Stimulated activated CD8-positive, alpha-beta memory T cell treated with anti-CD3 and anti-CD28 coated beads, Interleukin-7, amount 100 ng/mL, for 48 hours (primary cell): ENCODE data around the gene CLIC3.

Source experiments
- DNase-seq, 2 donors: peaks; one replicate each; pipeline ENCODE4 v3.0.0-alpha.2; 2020; ENCODE audit warnings: low read depth in 1 of 2; ENCODE audit errors: extremely low read depth in 1 of 2

CLIC3 gene

GRCh38 chr9:136983656-136984314 lies 12.6 kb downstream of the CLIC3 start:
- no peak for DNase-seq

GRCh38 chr9:136983167-136983566 lies 13.2 kb downstream of the CLIC3 start:
- DNase-seq: no peak

GRCh38 chr9:136982232-136983051 lies 13.9 kb downstream of the CLIC3 start, which contains the start of gene LCNL1:
TSS of gene LCNL1 (plus strand) at chr9:136982993. CDS start at chr9:136983587, 594 bp downstream.
- no peak for DNase-seq

- no peak for DNase-seq
Observed at GRCh38 chr9:136981588-136982231, 14.7 kb downstream of the CLIC3 start.

GRCh38 chr9:136980669-136981478 lies 15.5 kb downstream of the CLIC3 start:
- no peak for DNase-seq

GRCh38 chr9:136979769-136980587 lies 16.4 kb downstream of the CLIC3 start:
- no peak for DNase-seq

- no peak for DNase-seq
Observed at GRCh38 chr9:136978865-136979544, 17.4 kb downstream of the CLIC3 start.

GRCh38 chr9:136978073-136978864 lies 18.1 kb downstream of the CLIC3 start:
- DNase-seq: peak in 1 of 2 donors; percentile 54

GRCh38 chr9:136977649-136978072 lies 18.7 kb downstream of the CLIC3 start:
- DNase-seq: no peak

- no peak for DNase-seq
Observed at GRCh38 chr9:136977223-136977622, 19.1 kb downstream of the CLIC3 start, which contains the start of gene PTGDS. TSS of gene PTGDS (plus strand) at chr9:136977504. CDS start at chr9:136977579, 75 bp downstream.

- DNase-seq: no peak
Observed at GRCh38 chr9:136975644-136976043, 20.7 kb downstream of the CLIC3 start.

GRCh38 chr9:136974817-136975535 lies 21.4 kb downstream of the CLIC3 start:
- DNase-seq: no peak

GRCh38 chr9:136973618-136974617 lies 22.4 kb downstream of the CLIC3 start:
- no peak for DNase-seq

GRCh38 chr9:136972743-136973142 lies 23.6 kb downstream of the CLIC3 start:
- no peak for DNase-seq

- no peak for DNase-seq
Observed at GRCh38 chr9:136972335-136972734, 24.0 kb downstream of the CLIC3 start.

- DNase-seq: no peak
Observed at GRCh38 chr9:136971746-136972145, 24.6 kb downstream of the CLIC3 start.

GRCh38 chr9:136970361-136970760 lies 26.0 kb downstream of the CLIC3 start:
- no peak for DNase-seq
